NB4 (cell line): ENCODE measurements around the gene CCR5AS.

ENCODE experiments used
- DNase-seq: peaks from one replicate; pipeline ENCODE4 v3.0.0; 2010; ENCODE audit warnings: low read depth
- H3K4me3 ChIP-seq: one replicate; pipeline ENCODE4 v1.5.1; 2011; ENCODE audit warnings: mild to moderate bottlenecking, low read depth, low read length, moderate library complexity
- MYC ChIP-seq: IDR thresholded peaks from 2 replicates; pipeline ENCODE4 v1.6.1; 2011; ENCODE audit warnings: low read depth, low read length
- POLR2A ChIP-seq: IDR thresholded peaks from 2 replicates; pipeline ENCODE4 v1.6.1; 2011; ENCODE audit warnings: mild to moderate bottlenecking; ENCODE audit not compliant: insufficient read length; ENCODE audit errors: extremely low read depth
- TF ChIP-seq, protein P1 (sequence below): IDR thresholded peaks from one replicate; pipeline ENCODE4 v1.5.1; 2012; ENCODE audit warnings: low read depth, low read length
- TF ChIP-seq, protein P2 (sequence below): IDR thresholded peaks from 2 replicates; pipeline ENCODE4 v1.6.1; 2011; ENCODE audit warnings: low read depth, low read length

CCR5AS gene

DNA sequence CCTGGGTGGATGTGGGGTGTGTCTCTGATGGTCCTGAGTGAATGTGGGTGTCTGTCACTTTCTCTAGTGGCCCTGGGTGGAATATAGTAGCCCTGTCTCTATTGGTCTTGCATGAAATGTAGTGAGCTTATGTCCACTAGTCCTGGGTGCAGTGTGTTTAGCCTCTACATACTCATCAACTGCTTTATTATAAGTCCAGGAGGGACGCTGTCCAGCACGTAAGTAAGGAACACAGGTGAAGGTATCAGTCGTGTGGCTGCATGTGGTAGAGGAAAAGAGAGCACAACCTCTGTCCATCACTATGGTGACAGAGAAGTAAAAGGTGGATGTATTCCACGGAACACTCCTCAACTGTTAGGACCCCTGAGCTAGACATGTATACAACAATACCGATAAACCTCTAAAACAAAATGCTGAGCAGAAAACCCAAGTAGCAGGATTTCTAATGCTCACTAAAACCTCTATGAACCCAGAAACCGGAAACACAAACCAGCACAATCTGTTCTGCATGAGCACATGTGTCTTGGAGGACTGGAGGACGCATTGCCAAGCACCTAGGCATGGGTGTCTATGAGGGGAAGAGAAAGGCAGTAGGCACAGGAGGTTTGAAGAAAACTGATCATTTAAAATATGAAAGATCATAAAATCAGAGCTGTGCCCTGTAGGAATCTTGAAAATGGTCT is 46.8 kb upstream of the CCR5AS start:
- H3K4me3 ChIP-seq, result no peak overlapping the region
- no peak for DNase-seq
- TF ChIP-seq POLR2A (no peak), MYC (no peak)
- TF ChIP-seq, protein P1, sequence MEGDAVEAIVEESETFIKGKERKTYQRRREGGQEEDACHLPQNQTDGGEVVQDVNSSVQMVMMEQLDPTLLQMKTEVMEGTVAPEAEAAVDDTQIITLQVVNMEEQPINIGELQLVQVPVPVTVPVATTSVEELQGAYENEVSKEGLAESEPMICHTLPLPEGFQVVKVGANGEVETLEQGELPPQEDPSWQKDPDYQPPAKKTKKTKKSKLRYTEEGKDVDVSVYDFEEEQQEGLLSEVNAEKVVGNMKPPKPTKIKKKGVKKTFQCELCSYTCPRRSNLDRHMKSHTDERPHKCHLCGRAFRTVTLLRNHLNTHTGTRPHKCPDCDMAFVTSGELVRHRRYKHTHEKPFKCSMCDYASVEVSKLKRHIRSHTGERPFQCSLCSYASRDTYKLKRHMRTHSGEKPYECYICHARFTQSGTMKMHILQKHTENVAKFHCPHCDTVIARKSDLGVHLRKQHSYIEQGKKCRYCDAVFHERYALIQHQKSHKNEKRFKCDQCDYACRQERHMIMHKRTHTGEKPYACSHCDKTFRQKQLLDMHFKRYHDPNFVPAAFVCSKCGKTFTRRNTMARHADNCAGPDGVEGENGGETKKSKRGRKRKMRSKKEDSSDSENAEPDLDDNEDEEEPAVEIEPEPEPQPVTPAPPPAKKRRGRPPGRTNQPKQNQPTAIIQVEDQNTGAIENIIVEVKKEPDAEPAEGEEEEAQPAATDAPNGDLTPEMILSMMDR, result no peak

DNA sequence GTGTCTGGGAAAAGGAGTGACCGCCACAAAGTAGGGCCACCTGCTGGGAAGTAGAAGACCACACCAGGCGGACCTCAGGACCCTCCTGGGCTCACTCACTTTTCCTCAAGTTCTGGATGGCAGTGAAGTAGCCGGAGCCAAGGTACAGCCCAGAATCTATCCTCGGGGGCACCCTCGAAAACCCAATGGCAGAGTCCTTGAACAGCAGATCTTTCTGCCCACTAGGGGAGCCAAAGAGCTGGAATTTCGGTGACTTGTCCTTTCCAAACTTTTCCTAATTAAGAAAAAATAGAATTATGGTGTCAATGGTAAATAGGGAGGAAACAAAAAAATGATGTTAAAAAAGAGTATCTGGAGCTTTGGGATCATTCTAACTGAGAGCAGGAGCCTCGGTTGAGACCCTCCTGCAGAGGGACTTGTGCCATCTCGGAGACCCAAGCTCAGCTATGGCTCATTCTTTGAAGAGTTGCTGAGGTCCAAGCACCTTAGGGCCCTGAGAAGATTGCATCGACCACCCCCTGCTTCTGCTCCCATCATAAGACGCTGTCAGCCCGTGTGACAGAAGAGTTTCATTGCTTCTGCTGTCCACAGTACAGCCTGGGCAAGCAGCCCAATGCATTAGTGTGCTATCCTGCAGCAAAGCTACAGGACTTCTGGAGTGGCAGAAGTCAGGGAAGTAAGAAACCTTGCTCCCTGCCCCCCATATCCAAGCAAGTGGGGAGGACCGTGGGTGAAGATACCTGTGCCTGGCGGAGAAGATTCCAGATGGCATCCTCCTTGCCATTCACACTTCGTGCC is 43.1 kb upstream of the CCR5AS start:
- peak; percentile 15 for DNase-seq
- no peak overlapping the region for H3K4me3 ChIP-seq
- no peak for TF ChIP-seq MYC
- TF ChIP-seq, protein P1, result peak; percentile 60
- TF ChIP-seq POLR2A, result no peak

DNA sequence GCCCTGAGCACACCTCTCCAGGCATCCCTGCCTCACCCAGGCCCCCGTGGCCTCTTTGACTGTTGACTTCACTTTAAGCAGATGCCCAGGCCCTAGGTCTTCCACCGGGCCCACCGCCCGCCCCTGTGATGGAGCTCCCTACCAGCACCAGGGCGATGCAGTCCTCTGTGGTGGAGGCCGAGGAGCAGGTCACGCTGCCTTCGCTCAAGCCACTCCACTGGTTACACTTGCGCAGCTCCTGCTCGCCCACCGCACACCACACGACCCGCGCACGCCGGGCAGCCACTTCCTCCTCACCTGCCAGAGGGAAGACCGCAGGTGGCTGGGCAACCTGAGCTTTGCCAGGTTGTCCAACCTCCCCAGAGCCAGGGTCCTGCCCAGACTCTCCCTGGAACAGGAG is 41.9 kb upstream of the CCR5AS start:
- TF ChIP-seq, protein P1, result no peak
- TF ChIP-seq, protein P2, sequence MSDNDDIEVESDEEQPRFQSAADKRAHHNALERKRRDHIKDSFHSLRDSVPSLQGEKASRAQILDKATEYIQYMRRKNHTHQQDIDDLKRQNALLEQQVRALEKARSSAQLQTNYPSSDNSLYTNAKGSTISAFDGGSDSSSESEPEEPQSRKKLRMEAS, result no peak
- TF ChIP-seq POLR2A (no peak), MYC (no peak)
- DNase-seq, result no peak
- H3K4me3 ChIP-seq, result no peak overlapping the region

DNA sequence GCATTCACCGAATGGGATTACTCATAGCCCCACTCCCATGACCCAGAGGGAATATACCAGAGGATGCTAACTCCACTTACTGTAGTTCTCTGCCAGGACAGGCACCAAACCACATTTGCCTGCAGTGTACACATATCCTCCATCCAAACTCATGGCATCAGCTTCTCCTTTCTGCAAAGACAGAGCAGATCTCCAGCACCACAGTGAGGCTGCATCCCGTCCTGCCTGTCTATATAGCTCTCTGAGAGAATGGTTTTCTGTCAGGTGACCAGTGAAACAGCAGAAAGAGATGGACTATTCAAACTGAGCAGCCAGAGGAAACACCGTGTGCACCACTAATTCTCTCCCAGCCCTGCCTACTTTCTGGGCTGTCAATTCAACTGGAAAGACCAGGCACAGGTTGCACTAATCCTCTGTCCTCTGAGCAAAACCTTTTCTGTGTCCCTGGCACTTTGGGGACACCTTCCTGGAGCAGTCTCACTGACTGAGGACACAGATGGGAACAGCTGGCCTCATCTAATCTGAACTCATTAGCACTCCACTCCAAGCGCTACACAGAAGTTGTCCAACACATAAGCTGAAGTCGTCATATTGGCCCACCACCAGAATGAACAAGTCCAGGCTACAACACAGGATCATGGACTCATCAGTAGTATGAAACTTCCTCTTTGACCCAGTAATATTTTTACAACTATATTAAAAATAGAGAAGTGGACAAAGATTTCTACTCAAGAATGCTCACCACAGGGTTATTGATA is 40.5 kb upstream of the CCR5AS start:
- no peak overlapping the region for H3K4me3 ChIP-seq
- peak; percentile 41 for DNase-seq
- no peak for TF ChIP-seq POLR2A
- TF ChIP-seq MYC, result no peak

DNA sequence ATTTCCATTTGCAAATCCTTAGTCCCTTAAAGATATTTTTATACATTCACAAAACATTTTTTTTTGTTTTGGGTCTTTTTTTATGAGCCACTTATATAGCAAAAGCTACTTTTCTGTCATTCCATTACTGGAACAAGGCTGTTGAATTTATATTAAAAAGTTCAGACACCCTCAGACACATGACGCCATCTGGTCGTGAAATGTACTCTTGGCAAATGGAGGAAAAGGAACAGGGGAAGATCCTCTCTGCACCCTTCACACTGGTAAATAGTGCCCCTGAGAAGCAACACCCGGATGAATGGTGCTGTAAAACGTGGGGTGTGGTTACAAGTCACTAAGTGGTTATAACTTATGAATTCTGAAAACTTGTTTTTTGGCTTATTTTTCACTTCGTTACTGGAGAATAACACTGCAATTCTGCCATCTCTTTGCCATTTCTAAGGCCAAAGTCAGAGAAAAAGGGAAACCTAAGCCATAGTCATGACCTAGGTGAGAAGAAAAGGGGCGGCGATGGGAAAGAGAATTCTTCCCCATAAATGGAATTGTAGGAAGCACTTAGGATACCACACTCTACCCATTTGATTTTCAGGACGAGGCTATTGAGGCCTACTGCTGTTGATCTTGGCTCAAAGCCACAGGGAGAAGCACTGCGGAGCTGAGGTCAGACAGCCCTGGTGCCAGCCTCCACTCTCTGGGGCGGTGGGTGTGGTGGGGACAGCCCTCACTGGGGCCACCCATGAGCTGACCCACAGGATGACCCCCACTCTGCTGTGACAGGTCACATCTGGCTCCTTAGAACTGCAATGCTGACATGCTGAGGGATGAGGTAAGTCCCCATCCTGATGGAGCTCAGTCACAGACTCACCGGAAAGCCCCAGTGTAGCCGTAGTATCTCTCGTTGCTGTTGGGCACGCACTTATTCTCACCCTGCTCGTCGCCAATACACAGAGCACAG is 36.0 kb upstream of the CCR5AS start:
- no peak overlapping the region for H3K4me3 ChIP-seq
- peak; percentile 75 for DNase-seq
- TF ChIP-seq MYC (no peak), POLR2A (no peak)
- TF ChIP-seq, protein P2, result 0 out of 2 replicates have a peak, but pooled peaks have one; percentile 2
- TF ChIP-seq, protein P1, result peak; percentile 58
